A549 (cell line): ENCODE measurements around the gene GHR. TPM values are rescaled to one million over a fixed set of nuclear protein-coding genes. Genes with fewer than 3 reads are reported as not detected.

Source experiments
- ATAC-seq, 2 experiments: fragments of 200-7000 bp in 1 of 2; fragments of >200 bp in 1 of 2; cut with Nextera tagmentation in 1 of 2; cut with Tn5 transposase in 1 of 2; 3 replicates each; pipeline versions ENCODE4 v1.8.0 to v1.9.1; 2018 to 2020; ENCODE audit warnings: mild to moderate bottlenecking in 1 of 2, moderate library complexity in 1 of 2
- CTCF ChIA-PET: fragments of 300-600 bp; sonication (Branson Sonifier 250); formaldehyde crosslinking; extraction: SDS; loops from one replicate; lab custom pipeline; 2021; ENCODE audit warnings: antibody characterized with exemption, inconsistent platforms; lab: Yijun Ruan, JAX
- POLR2A ChIA-PET: fragments of 350-600 bp; formaldehyde crosslinking; extraction: SDS; loops from one replicate; lab custom pipeline; 2021; ENCODE audit warnings: antibody characterized with exemption, inconsistent platforms; lab: Yijun Ruan, JAX
- DNase-seq, 2 experiments: peaks; one replicate each; pipeline versions ENCODE4 v3.0.0 to v3.0.0-alpha.2; 2011 to 2016; ENCODE audit warnings: low read depth in 1 of 2, low spot score in 1 of 2
- FAIRE-seq: peaks from 2 replicates; lab custom pipeline; 2011; peaks lifted over from hg19 to GRCh38; lab: Jason Lieb, UNC
- H3K27ac ChIP-seq, 2 experiments: fragments of >200 bp; sonication (Bioruptor Twin); formaldehyde crosslinking; 3 replicates each; pipeline ENCODE4 v1.5.1; 2016 to 2017
- H3K4me1 ChIP-seq: fragments of >200 bp; sonication (Bioruptor Twin); formaldehyde crosslinking; 3 replicates; pipeline ENCODE4 v1.6.1; 2016
- H3K4me2 ChIP-seq: fragments of >200 bp; sonication (Bioruptor Twin); formaldehyde crosslinking; 3 replicates; pipeline ENCODE4 v1.6.1; 2016
- H3K4me3 ChIP-seq: fragments of >200 bp; sonication (Bioruptor Twin); formaldehyde crosslinking; 3 replicates; pipeline ENCODE4 v1.5.1; 2016
- H3K9me3 ChIP-seq: fragments of >200 bp; sonication (Bioruptor Twin); formaldehyde crosslinking; 3 replicates; pipeline ENCODE4 v1.6.1; 2016
- BHLHE40 ChIP-seq: IDR thresholded peaks from 2 replicates; pipeline ENCODE4 v1.6.1; 2012; ENCODE audit warnings: low read depth, low read length, inconsistent platforms
- CBX8 ChIP-seq: fragments of 200-600 bp; sonication (generic); IDR thresholded peaks from 2 replicates; pipeline ENCODE4 v1.6.1; 2016
- CHD2 ChIP-seq: fragments of 150-350 bp; IDR thresholded peaks from 2 replicates; pipeline ENCODE4 v1.6.1; 2014; ENCODE audit warnings: low read length; ENCODE audit not compliant: partially characterized antibody
- CTCF ChIP-seq: fragments of >200 bp; sonication (Bioruptor Twin); formaldehyde crosslinking; IDR thresholded peaks from 3 replicates; pipeline ENCODE4 v1.5.1; 2016
- E2F6 ChIP-seq: IDR thresholded peaks from 2 replicates; pipeline ENCODE4 v1.6.1; 2012; ENCODE audit warnings: low read depth, borderline replicate concordance
- HOXA7 ChIP-seq: fragments of 250-450 bp; sonication (Bioruptor Pico); IDR thresholded peaks from 2 replicates; pipeline ENCODE4 v1.5.0; 2020; ENCODE audit warnings: mild to moderate bottlenecking, moderate library complexity
- HOXB13 ChIP-seq: fragments of 250-450 bp; sonication (Bioruptor Pico); IDR thresholded peaks from 2 replicates; pipeline ENCODE4 v1.5.0; 2020; ENCODE audit warnings: low read depth, mild to moderate bottlenecking, moderate library complexity
- JUN ChIP-seq, 2 experiments: fragments of >200 bp; sonication (Bioruptor Twin); formaldehyde crosslinking; IDR thresholded peaks; 2 replicates in 1 of 2; 3 replicates in 1 of 2; pipeline ENCODE4 v1.6.1; 2016 to 2017
- KDM1A ChIP-seq: fragments of 200-600 bp; sonication (generic); IDR thresholded peaks from 2 replicates; pipeline ENCODE4 v1.6.1; 2016; ENCODE audit warnings: low read depth, mild to moderate bottlenecking
- MYC ChIP-seq: IDR thresholded peaks from 2 replicates; pipeline ENCODE4 v1.6.1; 2012; ENCODE audit warnings: mild to moderate bottlenecking, inconsistent platforms, low read length, improper control_type of control experiment, borderline replicate concordance
- PHF8 ChIP-seq: fragments of 200-600 bp; sonication (generic); IDR thresholded peaks from 2 replicates; pipeline ENCODE4 v1.6.1; 2016; ENCODE audit warnings: low read depth, mild to moderate bottlenecking, antibody characterized with exemption, moderate library complexity, borderline replicate concordance
- POLR2AphosphoS2 ChIP-seq: conservative IDR thresholded peaks from 2 replicates; pipeline ENCODE4 v1.6.1; 2012; ENCODE audit warnings: low read length, improper control_type of control experiment, inconsistent platforms
- RFX5 ChIP-seq: fragments of 450-650 bp; IDR thresholded peaks from 2 replicates; pipeline ENCODE4 v1.7.1; 2014; ENCODE audit warnings: antibody characterized with exemption, mild to moderate bottlenecking, moderate library complexity
- TP53 ChIP-seq: fragments of 250-450 bp; sonication (Bioruptor Pico); IDR thresholded peaks from 2 replicates; pipeline ENCODE4 v1.5.0; 2021; ENCODE audit warnings: mild to moderate bottlenecking, moderate library complexity
- ZNF302 ChIP-seq: fragments of 250-450 bp; sonication (Bioruptor Pico); IDR thresholded peaks from 2 replicates; pipeline ENCODE4 v1.9.0; 2021; ENCODE audit warnings: inconsistent platforms, mild to moderate bottlenecking, moderate library complexity
- WGBS: methylation state at CpG from one replicate; pipeline ENCODE4 v1.1.6; 2017; ENCODE audit errors: missing lambda C conversion rate; 5-methylcytosine and 5-hydroxymethylcytosine counted together
- polyA plus RNA-seq, 4 experiments: library from polyadenylated mRNA; depleted of rRNA in 3 of 4; stranded (reverse); fragments of >200 nt; fragmentation: RNase III in 1 of 4; extraction: RNeasy Plus Mini Kit Qiagen cat#74134 plus additional on column Dnase treatment in 1 of 4; gene quantifications; 2 replicates in 3 of 4; 3 replicates in 1 of 4; pipeline ENCODE4 v1.2.3, GENCODE V29; 2011 to 2017
- TF ChIP-seq, protein P1 (sequence below): fragments of >200 bp; sonication (Bioruptor Twin); formaldehyde crosslinking; IDR thresholded peaks from 3 replicates; pipeline ENCODE4 v1.6.1; 2016

GHR gene
- polyA plus RNA-seq, 2 of the 4 experiments (the other 2 are of a cell fraction): 0.05 TPM; not detected in 1

DNA sequence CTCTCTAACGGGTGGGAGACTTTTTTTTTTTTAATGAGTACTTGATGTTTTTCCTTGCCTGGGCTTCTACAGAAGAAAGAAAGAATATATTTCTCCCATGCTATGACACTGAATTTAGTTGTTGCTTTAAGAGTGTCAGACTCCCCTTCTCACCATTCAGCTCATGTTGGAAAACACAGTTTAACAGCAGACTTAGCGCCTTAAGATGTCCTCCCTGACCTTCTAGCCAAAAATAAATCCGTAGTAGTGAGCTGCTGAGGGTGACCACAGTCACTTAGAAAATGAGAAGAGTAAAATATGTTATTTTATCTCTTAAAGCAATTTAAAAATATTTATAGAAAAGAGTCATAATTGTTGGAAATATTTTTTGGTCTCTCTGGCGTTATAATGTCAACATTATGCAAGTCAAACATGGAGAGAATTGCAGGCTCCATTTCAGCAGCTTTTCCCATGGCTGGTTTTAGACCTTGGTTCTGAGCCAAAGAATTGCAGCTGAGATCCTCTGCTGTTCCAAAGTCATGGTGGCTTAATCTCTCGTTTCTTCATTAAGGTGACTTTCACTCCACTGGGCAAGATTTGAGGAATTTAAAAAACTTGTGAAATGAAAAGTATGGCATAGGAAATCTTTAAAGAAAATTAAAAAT lies 143.5 kb downstream of the GHR start:
- TF ChIP-seq CTCF (no peak), JUN (IDR thresholded peaks at IDR 0.05) (no peak), TP53 (CRISPR knock-in tag) (no peak), ZNF302 (CRISPR knock-in tag) (no peak), MYC (no peak)
- POLR2A ChIA-PET: no interaction called here
- no peaks in the 10 kb centered on the region for H3K4me1 ChIP-seq
- CTCF ChIA-PET: no interaction called here
- no peaks in the 10 kb centered on the region for H3K9me3 ChIP-seq
- no peak overlapping the region for H3K27ac ChIP-seq
- H3K4me3 ChIP-seq: no peak overlapping the region
- FAIRE-seq (no peak), ATAC-seq (no peak), DNase-seq (no peak)
- no peak overlapping the region for H3K4me2 ChIP-seq
- 4% methylated on average over 5 of the region's 5 CpGs for WGBS

GRCh38 chr5:42569325-42569724 lies 146.1 kb downstream of the GHR start:
- TF ChIP-seq MYC (no peak), POLR2AphosphoS2 (no peak), HOXB13 (no peak)
- TF ChIP-seq, all 56 proteins: peak for 0
- 39% methylated on average over 2 of the region's 2 CpGs for WGBS

GRCh38 chr5:42569953-42570548 lies 146.8 kb downstream of the GHR start:
- Histone ChIP-seq H3K27ac (no peak overlapping the region), H3K4me3 (no peak overlapping the region), H3K9me3 (no peaks in the 10 kb centered on the region), H3K4me2 (no peak overlapping the region)
- DNase-seq (no peak), ATAC-seq (no peak)
- CTCF ChIA-PET: interaction anchor here (1.7 kb wide), 1 partner anchor 13 kb away, joined by 8 read pairs; no protein-coding TSS in a partner anchor
- POLR2A ChIA-PET: no interaction called here
- TF ChIP-seq RFX5 (no peak), CHD2 (no peak), CTCF (no peak)
- TF ChIP-seq, all 56 proteins: peak for 0
- 4% methylated on average over 1 of the region's 1 CpG for WGBS
- no peak for FAIRE-seq
- H3K4me1 ChIP-seq: no peaks in the 10 kb centered on the region

More at GRCh38 chr5:42569325-42569724, 146.1 kb downstream of the GHR start:
- no peak overlapping the region for H3K4me3 ChIP-seq
- no peak overlapping the region for H3K27ac ChIP-seq
- H3K9me3 ChIP-seq: no peaks in the 10 kb centered on the region
- ChIA-PET CTCF (interaction anchor here (1.7 kb wide), 1 partner anchor 14 kb away, joined by 8 read pairs; no protein-coding TSS in a partner anchor), POLR2A (no interaction called here)
- H3K4me2 ChIP-seq: no peak overlapping the region
- FAIRE-seq: no peak
- ATAC-seq: no peak
- no peaks in the 10 kb centered on the region for H3K4me1 ChIP-seq
- no peak for DNase-seq

DNA sequence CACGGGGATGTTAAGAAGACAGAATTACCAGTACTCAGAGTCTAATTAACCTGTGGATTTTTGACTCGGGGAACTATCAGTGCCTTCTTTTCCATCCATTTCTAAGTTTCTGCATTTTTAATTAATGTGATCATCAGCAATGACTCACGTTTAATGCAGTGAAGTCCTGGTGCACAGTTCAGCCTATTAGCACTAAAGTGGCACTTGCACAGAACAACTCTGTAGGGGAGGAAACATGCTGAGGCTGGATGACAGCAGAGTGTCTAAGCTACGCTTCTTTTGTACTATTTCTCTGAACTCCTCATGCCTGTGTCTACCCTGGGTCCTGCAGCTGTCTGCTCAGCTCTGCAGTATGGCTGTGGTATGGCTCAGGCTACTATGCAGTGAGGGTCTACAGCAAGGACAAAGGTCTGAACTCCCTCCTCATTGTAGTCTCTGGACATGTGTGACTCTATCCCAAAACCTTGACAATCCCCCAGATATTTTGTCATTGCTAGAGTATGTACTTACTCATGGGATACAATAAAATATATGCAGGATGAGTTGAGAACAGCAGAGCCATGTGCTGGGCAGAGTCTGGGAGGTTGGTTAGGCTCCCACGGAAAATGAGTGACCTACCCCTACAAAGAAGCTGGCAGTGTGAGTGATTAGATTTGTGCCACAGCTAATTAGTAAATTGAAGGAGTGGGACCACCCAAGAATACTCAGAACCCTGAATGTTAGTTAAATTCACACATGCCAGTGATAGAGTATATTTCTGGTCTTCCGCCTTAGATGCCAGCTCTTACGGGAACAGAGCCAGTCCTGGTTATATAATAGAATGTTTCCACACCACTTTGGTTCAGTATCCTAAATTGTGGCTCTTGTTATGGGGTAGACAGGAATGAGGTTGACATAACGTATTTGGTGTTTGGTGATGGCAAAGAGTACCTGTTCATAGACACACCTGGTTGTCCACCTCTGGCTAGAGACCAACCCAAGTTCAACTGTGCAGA lies 148.0 kb downstream of the GHR start:
- no peak for TF ChIP-seq E2F6
- TF ChIP-seq PHF8: no peak
- no peak for TF ChIP-seq BHLHE40
- TF ChIP-seq CBX8: no peak
- TF ChIP-seq, protein P1, sequence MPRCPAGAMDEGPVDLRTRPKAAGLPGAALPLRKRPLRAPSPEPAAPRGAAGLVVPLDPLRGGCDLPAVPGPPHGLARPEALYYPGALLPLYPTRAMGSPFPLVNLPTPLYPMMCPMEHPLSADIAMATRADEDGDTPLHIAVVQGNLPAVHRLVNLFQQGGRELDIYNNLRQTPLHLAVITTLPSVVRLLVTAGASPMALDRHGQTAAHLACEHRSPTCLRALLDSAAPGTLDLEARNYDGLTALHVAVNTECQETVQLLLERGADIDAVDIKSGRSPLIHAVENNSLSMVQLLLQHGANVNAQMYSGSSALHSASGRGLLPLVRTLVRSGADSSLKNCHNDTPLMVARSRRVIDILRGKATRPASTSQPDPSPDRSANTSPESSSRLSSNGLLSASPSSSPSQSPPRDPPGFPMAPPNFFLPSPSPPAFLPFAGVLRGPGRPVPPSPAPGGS: no peak
- no peak for TF ChIP-seq KDM1A
- no peak for TF ChIP-seq HOXA7
- ATAC-seq: no peak
- FAIRE-seq: no peak
- ChIA-PET POLR2A (no interaction called here), CTCF (interaction anchor here (1.7 to 2.4 kb wide), 2 partner anchors 12 kb away, joined by 8 to 12 read pairs; no protein-coding TSS in a partner anchor)
- Histone ChIP-seq H3K4me1 (no peaks in the 10 kb centered on the region), H3K9me3 (no peaks in the 10 kb centered on the region), H3K4me3 (no peak overlapping the region), H3K4me2 (no peak overlapping the region), H3K27ac (no peak overlapping the region)
- no peak for DNase-seq
- WGBS: 13% methylated on average over 8 of the region's 8 CpGs
